T-helper 1 cell treated with Interleukin-12 subunit alpha and Interleukin-12 subunit beta and Interleukin-4 antibody, amounts not matched to agents 30 μg/mL and 1 μg/mL, for 36 hours (primary cell): ENCODE results near the gene SLBP.

Experiments
- H3K27ac Mint-ChIP-seq: one replicate; pipeline ENCODE4 v1.8.0; 2021; ENCODE audit warnings: mild to moderate bottlenecking, mixed read lengths
- H3K27me3 Mint-ChIP-seq: one replicate; pipeline ENCODE4 v1.8.0; 2021; ENCODE audit warnings: low read depth, mixed read lengths
- H3K36me3 Mint-ChIP-seq: one replicate; pipeline ENCODE4 v1.8.0; 2021; ENCODE audit warnings: low read depth, mixed read lengths
- H3K4me1 Mint-ChIP-seq: one replicate; pipeline ENCODE4 v1.8.0; 2021; ENCODE audit warnings: low read depth, mixed read lengths
- H3K4me3 Mint-ChIP-seq: one replicate; pipeline ENCODE4 v1.8.0; 2021; ENCODE audit warnings: mild to moderate bottlenecking, moderate library complexity, mixed read lengths
- H3K9me3 Mint-ChIP-seq: one replicate; pipeline ENCODE4 v1.8.0; 2021; ENCODE audit warnings: mixed read lengths

Gene SLBP

DNA sequence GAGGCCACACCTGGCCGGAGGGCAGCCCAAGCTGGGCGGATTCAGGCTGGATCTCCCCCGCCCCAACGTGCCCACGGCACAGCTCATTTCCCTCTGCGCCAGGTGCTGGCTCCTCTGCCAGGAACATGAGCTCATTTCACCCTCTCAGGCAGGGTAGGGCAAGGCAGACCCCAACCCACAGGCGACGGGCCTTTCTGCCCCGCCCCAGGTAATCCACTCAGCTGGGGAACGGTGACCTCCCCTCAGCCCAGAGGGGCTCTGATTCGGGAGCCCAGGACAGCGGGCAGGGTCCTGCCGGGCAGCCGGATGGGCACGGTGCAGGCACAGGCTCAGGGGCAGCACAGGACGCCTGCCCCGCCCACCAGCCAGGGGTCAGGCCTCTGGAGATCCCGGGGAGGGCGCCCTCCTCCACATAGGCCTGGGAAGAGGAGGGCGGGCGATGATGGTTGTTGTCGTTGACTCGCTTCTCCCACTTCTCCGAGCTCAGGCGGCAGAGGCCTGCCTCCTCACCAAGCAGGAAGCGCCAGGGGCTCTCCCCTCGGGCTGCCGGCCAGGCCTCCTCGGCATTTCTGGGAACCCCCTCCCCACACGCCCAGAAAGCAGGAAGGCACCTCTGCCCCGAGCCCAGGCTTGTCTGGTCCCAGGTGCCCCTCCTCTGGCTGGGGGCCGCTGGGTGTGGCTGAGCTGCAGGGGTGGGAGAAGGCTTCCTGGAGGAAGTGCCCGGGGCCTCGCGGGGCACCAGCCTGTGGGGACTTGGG lies 40.3 kb upstream of the SLBP start:
- Mint-ChIP-seq H3K4me3 (no peak overlapping the region), H3K36me3 (no peaks in the 10 kb centered on the region), H3K27ac (peak overlapping the region; percentile 76), H3K27me3 (no peaks in the 10 kb centered on the region), H3K4me1 (peaks cover 4% of the 10 kb centered on the region), H3K9me3 (no peaks in the 10 kb centered on the region)

- Mint-ChIP-seq H3K27me3 (no peaks in the 10 kb centered on the region), H3K9me3 (no peaks in the 10 kb centered on the region), H3K27ac (no peak overlapping the region), H3K36me3 (no peaks in the 10 kb centered on the region), H3K4me1 (peaks cover 4% of the 10 kb centered on the region), H3K4me3 (no peak overlapping the region)
Observed at GRCh38 chr4:1751919-1752283, 39.8 kb upstream of the SLBP start.

DNA sequence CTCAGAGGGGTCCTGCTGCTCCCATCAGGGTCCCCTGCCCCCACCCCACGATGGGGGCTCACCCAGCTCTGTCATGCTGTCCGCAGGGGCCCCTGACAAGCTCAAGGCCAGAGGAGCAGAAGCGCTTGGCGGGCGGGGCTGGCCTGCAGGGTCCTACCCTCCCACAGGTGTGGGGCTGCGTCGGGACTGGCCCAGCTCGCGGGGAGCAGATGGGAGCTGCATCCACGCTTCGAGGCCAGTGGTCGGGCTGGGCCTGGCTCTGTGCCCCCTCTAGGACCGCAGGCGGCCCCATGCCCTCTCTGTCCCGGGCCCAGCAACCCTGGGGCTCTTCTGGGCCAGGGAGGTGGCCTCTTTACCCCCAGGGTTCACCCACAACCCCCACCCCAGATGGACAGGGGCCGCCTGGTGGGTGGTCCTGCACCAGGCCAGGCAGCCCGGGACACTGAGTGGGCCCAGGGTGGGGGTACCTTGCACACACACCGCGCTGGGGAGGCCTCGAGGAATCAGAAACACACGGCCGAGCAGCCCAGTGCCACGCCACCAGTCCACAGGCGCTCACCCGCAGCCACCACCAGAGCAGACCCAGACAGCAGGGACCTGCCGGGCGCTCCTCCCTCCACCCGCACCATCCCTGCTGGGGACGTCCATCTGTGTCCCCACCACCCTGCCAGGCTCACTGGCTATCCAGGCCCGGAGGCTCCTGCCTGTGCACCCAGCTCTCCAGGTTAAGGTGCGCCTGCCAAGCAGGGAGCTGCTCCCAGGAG lies 39.2 kb upstream of the SLBP start:
- Mint-ChIP-seq H3K4me1 (peaks cover 4% of the 10 kb centered on the region), H3K27me3 (no peaks in the 10 kb centered on the region), H3K4me3 (no peak overlapping the region), H3K36me3 (no peaks in the 10 kb centered on the region), H3K9me3 (no peaks in the 10 kb centered on the region), H3K27ac (no peak overlapping the region)

DNA sequence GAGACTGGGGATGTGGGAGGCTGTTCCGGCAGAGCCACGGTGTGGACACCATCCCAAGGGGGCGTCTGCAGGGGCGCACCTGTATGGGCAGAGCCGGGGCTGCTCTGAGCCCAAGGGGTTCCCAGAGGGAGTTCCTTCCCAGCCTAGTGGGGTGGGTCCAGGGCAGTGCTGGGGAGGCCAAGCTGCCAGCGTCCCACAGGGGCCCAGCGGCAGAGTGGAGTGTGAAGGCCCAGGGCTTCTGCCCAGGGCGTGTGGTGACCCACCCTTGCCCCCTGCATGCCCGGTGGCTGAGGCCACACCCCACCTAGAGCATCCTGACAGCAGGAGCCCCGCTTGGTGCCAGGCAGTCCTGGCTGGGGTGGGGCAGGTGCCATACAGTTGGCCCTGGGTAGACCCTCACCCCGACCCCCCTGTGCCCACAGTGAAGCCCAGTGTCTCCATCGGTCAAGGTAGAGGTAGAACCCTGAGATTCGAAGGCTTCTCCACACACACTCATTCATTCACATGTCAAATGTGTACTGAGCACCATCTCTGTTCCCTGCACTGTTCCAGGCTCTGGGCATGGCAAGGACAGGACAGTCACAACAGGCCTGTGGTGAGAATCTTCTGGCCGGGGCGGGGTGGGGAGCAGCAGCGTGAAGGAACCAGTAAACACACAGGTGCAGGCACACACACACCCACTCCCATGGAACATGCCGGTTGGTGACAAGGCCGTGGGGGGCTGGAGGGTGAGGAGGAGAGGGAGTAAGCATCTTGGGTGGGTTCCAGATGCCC lies 38.4 kb upstream of the SLBP start:
- Mint-ChIP-seq H3K4me1 (peaks cover 4% of the 10 kb centered on the region), H3K27me3 (no peaks in the 10 kb centered on the region), H3K9me3 (no peaks in the 10 kb centered on the region), H3K4me3 (no peak overlapping the region), H3K36me3 (no peaks in the 10 kb centered on the region), H3K27ac (peak overlapping the region; percentile 19)

GRCh38 chr4:1749826-1750225 lies 37.7 kb upstream of the SLBP start:
- peaks cover 4% of the 10 kb centered on the region for H3K4me1 Mint-ChIP-seq
- no peaks in the 10 kb centered on the region for H3K9me3 Mint-ChIP-seq
- H3K27me3 Mint-ChIP-seq, result no peaks in the 10 kb centered on the region
- H3K4me3 Mint-ChIP-seq, result no peak overlapping the region
- H3K27ac Mint-ChIP-seq, result no peak overlapping the region
- no peaks in the 10 kb centered on the region for H3K36me3 Mint-ChIP-seq

GRCh38 chr4:1749370-1749769 lies 37.3 kb upstream of the SLBP start:
- H3K36me3 Mint-ChIP-seq, result peaks cover 2% of the 10 kb centered on the region
- no peak overlapping the region for H3K27ac Mint-ChIP-seq
- H3K4me3 Mint-ChIP-seq, result no peak overlapping the region
- no peaks in the 10 kb centered on the region for H3K9me3 Mint-ChIP-seq
- no peaks in the 10 kb centered on the region for H3K27me3 Mint-ChIP-seq
- peaks cover 4% of the 10 kb centered on the region for H3K4me1 Mint-ChIP-seq

GRCh38 chr4:1748465-1748995 lies 36.4 kb upstream of the SLBP start:
- H3K4me1 Mint-ChIP-seq, result peaks cover 4% of the 10 kb centered on the region
- peaks cover 6% of the 10 kb centered on the region for H3K36me3 Mint-ChIP-seq
- no peaks in the 10 kb centered on the region for H3K9me3 Mint-ChIP-seq
- H3K27ac Mint-ChIP-seq, result no peak overlapping the region
- no peak overlapping the region for H3K4me3 Mint-ChIP-seq
- no peaks in the 10 kb centered on the region for H3K27me3 Mint-ChIP-seq

- Mint-ChIP-seq H3K4me3 (no peak overlapping the region), H3K9me3 (no peaks in the 10 kb centered on the region)
Observed at GRCh38 chr4:1747603-1747967, 35.5 kb upstream of the SLBP start.

GRCh38 chr4:1746919-1747602 lies 34.9 kb upstream of the SLBP start:
- H3K36me3 Mint-ChIP-seq, result peaks cover 12% of the 10 kb centered on the region
- no peak overlapping the region for H3K27ac Mint-ChIP-seq
- H3K4me3 Mint-ChIP-seq, result no peak overlapping the region
- H3K27me3 Mint-ChIP-seq, result no peaks in the 10 kb centered on the region
- H3K9me3 Mint-ChIP-seq, result no peaks in the 10 kb centered on the region
- H3K4me1 Mint-ChIP-seq, result peaks cover 4% of the 10 kb centered on the region

More at GRCh38 chr4:1747603-1747967, 35.5 kb upstream of the SLBP start:
- H3K4me1 Mint-ChIP-seq, result peaks cover 4% of the 10 kb centered on the region
- no peak overlapping the region for H3K27ac Mint-ChIP-seq
- H3K36me3 Mint-ChIP-seq, result peaks cover 8% of the 10 kb centered on the region
- no peaks in the 10 kb centered on the region for H3K27me3 Mint-ChIP-seq

- no peak overlapping the region for H3K4me3 Mint-ChIP-seq
- H3K27ac Mint-ChIP-seq, result no peak overlapping the region
- H3K27me3 Mint-ChIP-seq, result no peaks in the 10 kb centered on the region
- H3K36me3 Mint-ChIP-seq, result peaks cover 18% of the 10 kb centered on the region
- peaks cover 6% of the 10 kb centered on the region for H3K4me1 Mint-ChIP-seq
- H3K9me3 Mint-ChIP-seq, result no peaks in the 10 kb centered on the region
Observed at GRCh38 chr4:1746265-1746691, 34.2 kb upstream of the SLBP start.

DNA sequence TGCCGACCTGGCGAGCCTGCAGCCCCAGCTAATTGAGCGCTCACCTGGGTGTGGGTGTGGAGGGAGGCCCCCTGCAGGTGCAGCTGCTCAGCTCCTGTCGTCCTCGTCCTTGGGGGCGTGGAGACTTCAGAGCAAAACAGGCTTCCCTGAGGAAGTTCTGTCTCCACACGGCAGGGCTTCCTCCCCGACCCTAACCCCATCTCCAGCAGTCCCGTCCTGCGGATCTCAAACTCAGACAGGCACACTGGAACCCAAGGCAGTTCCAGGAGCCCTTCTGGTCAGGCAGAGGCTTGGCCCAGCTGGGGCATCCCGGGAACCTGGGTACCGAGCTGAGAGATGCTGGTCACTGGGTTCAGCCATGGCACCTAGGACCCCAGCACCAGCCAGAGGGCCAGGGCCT lies 33.6 kb upstream of the SLBP start:
- H3K9me3 Mint-ChIP-seq, result no peaks in the 10 kb centered on the region
- peaks cover 21% of the 10 kb centered on the region for H3K36me3 Mint-ChIP-seq
- H3K27ac Mint-ChIP-seq, result no peak overlapping the region
- H3K4me1 Mint-ChIP-seq, result peaks cover 4% of the 10 kb centered on the region
- H3K27me3 Mint-ChIP-seq, result no peaks in the 10 kb centered on the region
- H3K4me3 Mint-ChIP-seq, result no peak overlapping the region

- peaks cover 2% of the 10 kb centered on the region for H3K4me1 Mint-ChIP-seq
- H3K9me3 Mint-ChIP-seq, result no peaks in the 10 kb centered on the region
- H3K36me3 Mint-ChIP-seq, result peaks cover 23% of the 10 kb centered on the region
- no peak overlapping the region for H3K4me3 Mint-ChIP-seq
- H3K27me3 Mint-ChIP-seq, result no peaks in the 10 kb centered on the region
- no peak overlapping the region for H3K27ac Mint-ChIP-seq
Observed at GRCh38 chr4:1745165-1745564, 33.0 kb upstream of the SLBP start.

DNA sequence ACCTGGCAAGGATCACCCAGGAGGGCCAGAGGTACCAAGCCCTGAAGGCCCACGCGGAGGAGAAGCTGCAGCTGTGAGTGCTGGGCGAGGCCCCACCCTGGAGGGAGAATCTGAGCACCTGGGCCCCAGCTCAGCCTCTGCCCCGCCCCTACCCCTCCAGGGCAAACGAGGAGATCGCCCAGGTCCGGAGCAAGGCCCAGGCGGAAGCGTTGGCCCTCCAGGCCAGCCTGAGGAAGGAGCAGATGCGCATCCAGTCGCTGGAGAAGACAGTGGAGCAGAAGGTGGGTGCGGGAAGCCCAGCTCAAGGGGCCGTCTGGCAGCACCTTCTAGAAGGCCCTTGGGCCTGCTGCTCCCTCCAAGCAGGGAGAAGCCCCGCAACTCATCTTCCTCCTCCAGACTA lies 32.4 kb upstream of the SLBP start:
- H3K27me3 Mint-ChIP-seq, result no peaks in the 10 kb centered on the region
- H3K4me1 Mint-ChIP-seq, result peaks cover 2% of the 10 kb centered on the region
- no peak overlapping the region for H3K4me3 Mint-ChIP-seq
- H3K27ac Mint-ChIP-seq, result no peak overlapping the region
- peaks cover 23% of the 10 kb centered on the region for H3K36me3 Mint-ChIP-seq
- H3K9me3 Mint-ChIP-seq, result no peaks in the 10 kb centered on the region

DNA sequence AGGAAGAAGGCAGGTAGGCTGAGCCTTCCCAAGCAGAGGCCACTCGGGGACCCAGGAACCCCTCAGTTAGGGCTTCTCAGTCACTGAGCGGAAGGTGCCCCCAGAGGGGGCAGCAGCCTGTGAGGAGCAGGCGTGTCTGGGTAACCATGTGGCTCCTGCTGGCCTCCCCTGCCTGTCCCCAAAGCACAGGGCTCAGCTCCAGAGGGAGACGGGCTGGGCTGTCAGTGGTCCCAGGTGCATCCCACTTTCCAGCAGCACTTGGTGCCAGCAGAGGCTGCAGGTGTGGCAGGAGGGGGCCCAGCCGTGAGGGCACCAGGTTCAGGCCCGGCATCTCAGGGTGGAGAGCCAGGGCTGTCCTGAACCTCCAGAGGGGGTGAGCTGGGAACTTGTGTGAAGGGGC lies 31.9 kb upstream of the SLBP start:
- Mint-ChIP-seq H3K36me3 (peaks cover 25% of the 10 kb centered on the region), H3K27ac (no peak overlapping the region), H3K27me3 (no peaks in the 10 kb centered on the region), H3K9me3 (no peaks in the 10 kb centered on the region), H3K4me3 (no peak overlapping the region), H3K4me1 (peaks cover 2% of the 10 kb centered on the region)
